ENCODE results near the gene NDST4.

GRCh38 chr4:115042496-115042895 lies 70.9 kb downstream of the NDST4 start:
- TF ChIP-seq CTCF (IDR thresholded peaks at IDR 0.05; ENCODE audit: low read depth, low read length) (no peak), EZH2phosphoT487 (IDR thresholded peaks at IDR 0.05; ENCODE audit: low read depth) (no peak)
